Left forelimb (tissue), 1 donor: Measurements from ENCODE around the gene NMT2.
"Not testable (repeated sequence)": the region's sequence is repeated elsewhere in the genome, so short reads cannot be mapped to it uniquely, and the experiment has no call there.

ENCODE experiments used
- DNase-seq: peaks from one replicate; pipeline ENCODE4 v3.0.0-alpha.2; 2018; ENCODE audit warnings: low spot score

The NMT2 gene

GRCh38 chr10:15168291-15168785 lies at the start of gene NMT2:
NMT2 (minus strand) TSS chr10:15168693; CDS start chr10:15168612, 81 bp downstream.
- no peak for DNase-seq

GRCh38 chr10:15216700-15217099 lies 48.2 kb upstream of the NMT2 start:
- DNase-seq: no peak

- no peak for DNase-seq
These were observed 45.7 kb upstream of the NMT2 start for GRCh38 chr10:15214237-15214636.

GRCh38 chr10:15213461-15213861 lies 45.0 kb upstream of the NMT2 start:
- DNase-seq: no peak

DNA sequence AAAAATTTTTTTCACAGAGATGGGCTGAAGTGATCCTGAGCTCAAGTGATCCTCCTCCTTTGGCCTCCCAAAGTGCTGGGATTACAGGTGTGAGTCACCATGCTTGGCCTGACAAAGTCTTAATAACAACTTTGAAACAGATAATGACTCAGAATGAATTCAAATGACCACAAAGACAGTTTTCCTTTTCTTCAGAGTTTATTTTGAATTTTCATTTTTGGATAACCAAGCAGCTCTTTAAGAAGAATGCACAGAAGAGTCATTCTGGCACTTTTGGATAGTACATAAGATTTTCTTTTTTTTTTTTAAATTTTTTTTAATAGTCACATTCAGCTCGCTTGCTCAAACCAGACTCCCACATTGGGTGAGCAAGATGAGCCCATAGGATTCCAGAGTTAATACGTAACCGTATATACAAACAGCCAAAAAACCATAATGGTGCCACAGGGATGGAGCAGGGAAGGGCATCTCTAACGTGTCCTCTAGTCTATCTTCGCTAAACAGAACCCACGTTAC lies 43.0 kb upstream of the NMT2 start:
- no peak for DNase-seq

DNA sequence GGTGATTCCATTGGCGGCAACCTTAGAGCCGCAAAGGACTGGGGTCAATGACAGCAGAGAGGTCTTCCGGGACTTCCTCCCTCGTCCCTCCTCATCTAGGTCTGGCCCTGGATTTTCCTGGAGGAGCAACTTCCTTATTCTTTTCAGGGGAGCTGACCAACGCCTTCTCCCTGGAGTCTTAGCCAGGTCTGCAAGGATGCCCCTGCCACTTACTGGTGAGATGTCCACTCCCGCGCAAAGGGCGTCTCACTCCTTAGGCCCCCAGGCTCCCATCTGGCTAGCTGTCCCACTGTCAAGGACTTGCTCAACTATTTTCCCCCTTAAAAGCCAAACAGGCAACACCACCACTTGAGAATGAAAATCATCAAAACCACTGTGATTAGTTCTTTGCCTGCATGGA lies 42.0 kb upstream of the NMT2 start:
- no peak for DNase-seq

DNA sequence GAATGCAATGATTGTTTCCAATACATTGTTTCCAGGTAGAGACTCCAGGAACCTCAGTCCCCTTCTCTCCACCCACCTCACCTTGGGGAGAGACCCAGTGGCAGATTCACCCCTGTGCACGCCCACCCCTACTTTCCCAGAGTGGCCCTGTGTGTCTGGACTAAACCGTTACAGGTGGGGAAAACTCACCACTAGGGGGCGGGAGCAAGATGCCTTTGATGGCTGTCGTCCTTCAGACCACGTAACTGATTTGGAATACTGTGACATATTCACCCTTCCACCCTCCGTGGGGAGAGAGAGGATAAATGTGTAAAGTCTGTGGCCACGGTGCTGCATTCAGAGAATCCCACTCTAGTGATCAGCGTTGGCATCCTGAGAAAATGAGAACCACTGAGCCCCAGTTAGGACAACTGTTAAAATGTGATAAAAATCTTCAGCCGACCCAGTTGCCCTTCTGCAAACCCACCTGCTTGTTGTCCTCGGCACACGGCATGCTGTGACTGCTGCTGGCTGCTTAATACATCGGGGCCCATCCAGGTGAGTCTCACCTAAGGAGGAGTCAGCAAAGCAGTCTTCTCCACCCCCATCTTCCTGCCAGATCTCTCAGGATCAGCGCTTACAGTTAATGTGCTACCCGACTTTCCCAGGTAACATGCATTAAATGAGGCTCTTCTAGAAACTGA lies 41.5 kb upstream of the NMT2 start:
- DNase-seq: peak; percentile 80

DNA sequence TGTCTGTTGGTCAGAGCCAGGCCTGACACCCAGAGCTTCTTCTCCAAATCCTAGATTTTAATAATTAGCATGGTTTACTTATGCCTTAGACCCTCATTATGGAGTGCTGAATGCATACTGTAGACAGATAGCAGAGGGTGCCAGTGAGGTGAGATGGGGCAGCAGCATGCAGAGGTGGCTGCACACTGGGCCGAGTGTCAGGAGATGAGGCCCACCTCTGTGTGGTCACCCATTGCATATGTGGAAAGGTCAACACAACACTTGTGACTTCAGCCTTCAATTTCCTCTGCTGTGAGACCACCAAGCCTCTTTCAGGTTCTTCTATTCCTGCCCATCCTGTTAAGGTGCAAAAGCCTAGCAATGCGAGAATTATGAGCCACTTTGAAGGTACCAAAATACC lies 39.7 kb upstream of the NMT2 start:
- no peak for DNase-seq

DNA sequence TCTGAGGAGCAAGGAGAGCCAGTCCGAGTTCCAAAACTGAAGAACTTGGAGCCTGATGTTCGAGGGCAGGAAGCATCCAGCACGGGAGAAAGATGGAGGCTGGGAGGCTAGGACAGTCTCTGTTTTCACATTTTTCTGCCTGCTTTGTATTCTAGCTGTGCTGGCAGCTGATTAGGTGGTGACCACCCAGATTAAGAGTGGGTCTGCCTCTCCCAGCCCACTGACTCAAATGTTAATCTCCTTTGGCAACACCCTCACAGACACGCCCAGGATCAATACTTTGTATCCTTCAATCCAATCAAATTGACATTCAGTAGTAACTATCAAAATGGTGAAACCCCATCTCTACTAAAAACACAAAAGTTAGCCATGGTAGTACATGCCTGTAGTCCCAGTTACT lies 38.9 kb upstream of the NMT2 start:
- DNase-seq: not testable (repeated sequence)

- DNase-seq: no peak
These were observed 34.1 kb upstream of the NMT2 start for GRCh38 chr10:15202639-15203038.

GRCh38 chr10:15202301-15202621 lies 33.8 kb upstream of the NMT2 start:
- not testable (repeated sequence) for DNase-seq

- DNase-seq: no peak
These were observed 33.3 kb upstream of the NMT2 start for GRCh38 chr10:15201589-15202300.

DNA sequence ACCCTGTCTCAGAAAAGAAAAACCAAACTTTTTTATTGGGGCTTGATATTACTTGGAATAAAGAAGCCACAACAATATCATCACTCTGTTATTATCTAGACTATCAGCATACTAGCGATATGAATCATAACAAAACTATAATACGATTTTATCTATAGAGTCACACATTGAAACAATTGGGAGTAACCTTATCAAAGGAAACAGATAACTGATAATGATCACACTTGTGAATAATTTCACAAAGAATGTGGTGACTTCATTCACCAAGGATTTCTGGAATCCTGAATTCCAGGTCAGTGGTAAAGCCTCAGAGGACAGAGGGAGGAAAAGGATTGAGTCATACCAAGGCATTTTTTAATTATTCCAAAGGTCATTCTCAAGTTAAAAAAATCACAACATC lies 32.1 kb upstream of the NMT2 start:
- DNase-seq: no peak

GRCh38 chr10:15197911-15198310 lies 29.4 kb upstream of the NMT2 start:
- DNase-seq: no peak

GRCh38 chr10:15197276-15197675 lies 28.8 kb upstream of the NMT2 start:
- DNase-seq: no peak

DNA sequence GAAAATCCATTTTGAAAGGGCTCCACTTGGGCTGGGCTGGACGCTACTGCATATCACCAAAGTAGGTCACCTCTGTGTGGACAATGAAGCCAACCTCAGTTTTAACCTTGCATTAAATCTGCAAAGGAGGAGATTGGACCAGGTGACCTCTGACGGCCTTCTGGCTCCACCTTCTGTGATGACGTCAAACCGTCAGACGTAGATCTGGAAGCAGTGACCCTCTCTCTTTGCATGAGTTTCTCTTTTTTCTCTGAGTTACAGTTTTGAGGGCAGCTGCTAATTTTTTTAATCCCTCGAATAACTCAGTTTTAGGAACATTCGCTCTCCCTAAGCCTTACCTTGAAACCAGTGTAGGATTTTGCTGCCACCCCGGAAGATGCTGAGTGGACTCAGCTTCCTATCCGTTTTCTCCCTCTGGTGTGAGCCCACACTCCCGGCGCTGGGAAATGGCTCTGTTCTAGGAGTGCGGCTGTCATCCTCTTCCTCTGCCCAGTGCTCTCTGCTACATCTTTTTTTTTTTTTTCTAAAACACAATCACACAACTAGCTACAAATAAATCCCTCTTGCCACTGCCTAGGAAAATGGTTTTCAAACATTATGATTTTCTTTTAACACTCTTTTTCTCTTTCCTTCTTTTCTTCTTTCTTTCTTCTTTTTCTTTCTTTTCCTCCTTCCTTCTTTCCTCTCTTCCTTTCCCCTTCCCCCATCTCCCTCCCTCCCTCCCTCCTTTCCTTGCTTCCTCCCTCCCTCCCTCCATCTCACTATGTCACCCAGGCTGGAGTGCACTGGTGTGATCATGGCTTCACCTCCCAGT lies 27.7 kb upstream of the NMT2 start:
- DNase-seq: no peak

DNA sequence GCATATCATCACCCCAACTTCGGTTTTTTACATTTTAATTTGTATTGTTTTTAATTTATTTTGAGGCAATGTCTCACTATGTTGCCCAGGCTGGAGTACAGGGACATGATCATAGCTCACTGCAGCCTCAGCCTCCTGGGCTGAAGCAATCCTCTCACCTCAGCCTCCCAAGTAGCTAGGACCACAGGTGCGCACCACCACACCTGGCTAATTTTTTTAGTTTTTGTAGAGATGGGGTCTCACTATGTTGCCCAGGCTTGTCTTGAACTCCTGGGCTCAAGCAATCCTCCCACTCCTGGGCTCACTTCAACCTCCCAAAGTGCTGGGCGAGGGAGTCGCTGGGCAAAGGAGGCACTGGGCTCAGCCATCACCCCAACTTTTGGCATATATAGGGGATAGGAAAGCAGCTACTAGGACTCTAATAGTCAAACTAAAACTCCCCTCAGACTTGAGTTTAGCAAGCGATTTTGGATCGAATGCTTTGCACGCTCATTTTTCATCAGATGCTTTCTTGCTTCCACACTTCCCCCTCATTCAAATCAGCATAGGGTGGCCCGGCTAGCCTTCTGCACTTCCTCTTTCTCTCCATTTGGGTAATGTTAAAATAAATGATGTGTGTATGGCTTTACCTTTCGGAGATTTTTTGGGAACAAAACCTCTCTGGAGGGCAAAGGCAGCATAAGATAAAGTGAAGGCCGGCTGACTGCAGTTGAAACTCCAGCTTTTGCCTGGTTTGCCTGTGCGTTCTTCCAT lies 20.8 kb upstream of the NMT2 start:
- DNase-seq: no peak

DNA sequence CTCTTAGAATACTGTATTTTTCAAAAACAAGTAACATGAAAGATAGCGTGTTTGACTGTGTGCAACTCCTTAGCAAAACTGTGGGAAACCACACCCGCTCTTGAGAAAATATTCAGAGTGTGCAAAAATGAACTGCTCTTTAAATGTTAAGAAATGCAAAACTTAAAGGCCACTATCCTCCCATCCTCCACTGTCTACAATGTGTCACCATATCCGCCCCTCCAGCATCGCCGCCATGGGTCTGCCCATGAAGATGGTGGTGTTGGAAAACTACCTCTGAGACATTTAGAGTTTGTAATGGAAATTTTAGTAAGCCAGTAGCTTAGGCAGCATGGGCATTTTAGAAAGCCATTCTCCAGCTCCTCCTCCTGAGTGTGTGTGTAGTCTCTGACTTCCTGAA lies 20.1 kb upstream of the NMT2 start:
- no peak for DNase-seq

DNA sequence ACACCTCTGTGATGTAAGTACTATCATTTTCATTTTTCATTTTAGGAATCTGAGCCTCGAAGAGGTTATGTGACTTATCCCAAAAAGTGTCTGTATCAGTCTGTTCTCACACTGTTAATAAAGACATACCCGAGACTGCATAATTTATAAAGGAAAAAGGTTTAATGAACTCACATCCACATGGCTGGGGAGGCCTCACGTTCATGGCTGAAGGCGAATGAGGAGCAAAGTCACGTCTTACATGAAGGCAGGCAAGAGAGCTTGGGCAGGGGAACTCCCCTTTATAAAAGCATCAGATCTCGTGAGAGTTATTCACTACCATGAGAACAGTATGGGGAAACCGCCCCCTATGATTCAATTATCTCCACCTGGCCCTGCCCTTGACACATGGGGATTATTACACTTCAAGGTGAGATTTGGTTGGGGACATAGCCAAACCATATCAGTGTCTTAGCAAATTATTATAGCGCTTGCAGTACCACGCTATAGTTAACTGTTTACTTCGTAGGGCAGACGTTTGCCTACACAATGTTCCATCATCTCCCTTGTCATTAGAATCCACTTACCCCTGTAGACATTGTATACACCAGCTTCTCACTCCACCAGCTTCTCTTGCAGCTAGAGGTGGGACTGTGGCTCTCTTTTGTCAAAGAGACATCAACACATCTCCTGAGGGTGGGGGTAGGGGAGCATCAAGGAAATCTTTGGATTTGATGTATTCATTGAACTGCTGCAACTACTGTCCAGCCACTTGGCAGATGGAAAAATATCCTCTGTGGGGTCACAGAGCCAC lies 15.4 kb upstream of the NMT2 start:
- DNase-seq: no peak

DNA sequence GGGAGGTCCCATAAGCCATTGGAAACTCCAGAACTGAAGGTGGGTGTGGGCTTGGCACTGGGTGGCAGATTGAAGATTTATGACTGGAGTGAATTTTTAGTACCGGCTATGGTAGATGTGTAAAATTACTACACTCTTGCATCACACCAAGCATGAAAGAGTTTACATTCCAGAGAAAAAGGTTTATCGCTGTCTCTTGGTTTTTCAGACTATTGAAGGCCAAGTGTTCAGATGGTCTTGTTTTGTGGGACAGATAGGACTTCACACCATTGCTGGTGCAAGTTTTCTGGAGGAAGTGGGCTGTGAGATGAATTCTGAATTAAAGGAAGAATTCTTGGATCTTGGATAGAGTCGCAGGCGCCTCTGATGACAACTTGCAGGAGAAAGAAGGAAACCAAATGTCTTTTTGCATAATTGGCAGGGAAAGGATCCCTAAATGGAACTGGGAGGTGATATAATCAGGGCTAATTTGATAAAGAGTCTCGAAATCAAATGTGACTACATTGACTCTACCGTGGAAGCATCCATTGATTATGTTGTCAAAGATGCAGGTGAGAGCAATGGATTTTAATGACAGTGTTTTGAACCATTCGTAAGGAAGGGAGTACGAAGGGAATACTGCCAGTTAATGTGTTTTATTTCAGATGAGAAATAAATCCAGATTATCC lies 14.2 kb upstream of the NMT2 start:
- DNase-seq: no peak
